Prostate gland (tissue), 2 donors: ENCODE measurements around the gene CREB1. TPM values are rescaled to one million over a fixed set of nuclear protein-coding genes. Genes with fewer than 3 reads are reported as not detected.
A peak's percentile ranks its signal among the peaks of the same experiment; 100 is the strongest.

Source experiments
- DNase-seq: peaks from one replicate; pipeline ENCODE4 v3.0.0-alpha.2; 2019; ENCODE audit warnings: low spot score
- H3K27ac ChIP-seq, 2 donors: fragments of 200-600 bp; sonication (generic); 2 replicates each; pipeline ENCODE4 v1.5.1; 2017 to 2019
- H3K27me3 ChIP-seq: fragments of 200-600 bp; sonication (generic); replicated peaks from 2 replicates; pipeline ENCODE4 v1.5.1; 2019; ENCODE audit not compliant: insufficient read depth
- H3K36me3 ChIP-seq, 2 donors: fragments of 200-600 bp; sonication (generic); 1 replicate in 1 of 2; 2 replicates in 1 of 2; pipeline versions ENCODE4 v1.5.1 to v1.8.1; 2017 to 2019
- H3K4me1 ChIP-seq: fragments of 200-600 bp; sonication (generic); replicated peaks from 2 replicates; pipeline ENCODE4 v1.5.1; 2019
- H3K4me3 ChIP-seq, 2 donors: fragments of 200-600 bp; sonication (generic); 2 replicates each; pipeline ENCODE4 v1.5.1; 2017 to 2019
- H3K9me3 ChIP-seq: fragments of 200-600 bp; sonication (generic); 2 replicates; pipeline ENCODE4 v1.5.1; 2017
- POLR2A ChIP-seq: fragments of 450-650 bp; IDR thresholded peaks from one replicate; pipeline ENCODE4 v1.6.1; 2016; ENCODE audit warnings: antibody characterized with exemption, mild to moderate bottlenecking
- POLR2AphosphoS5 ChIP-seq: sonication (generic); formaldehyde crosslinking; IDR thresholded peaks from one replicate; pipeline ENCODE4 v1.6.1; 2017; ENCODE audit warnings: antibody characterized with exemption
- WGBS: methylation state at CpG from one replicate; pipeline ENCODE4 v1.1.5; 2018; 5-methylcytosine and 5-hydroxymethylcytosine counted together
- intact Hi-C: fragments of 100-400 bp; cut with DNase I; formaldehyde crosslinking; loops from one replicate; pipeline ENCODE4 v1.14.2; 2022
- total RNA-seq, 2 donors: library from RNA; depleted of rRNA; stranded (reverse); fragments of >200 nt; gene quantifications; one replicate each; pipeline ENCODE4 v1.1.0, GENCODE V29; 2016
- TF ChIP-seq, protein P1 (sequence below), 4 experiments: fragments of 200-600 bp in 2 of 4; fragments of 450-650 bp in 2 of 4; sonication (generic) in 2 of 4; IDR thresholded peaks; 1 replicate in 3 of 4; 2 replicates in 1 of 4; pipeline ENCODE4 v1.5.1; 2016 to 2019; ENCODE audit warnings: antibody characterized with exemption in 4 of 4, mild to moderate bottlenecking in 2 of 4, moderate library complexity in 2 of 4

CREB1 gene
- total RNA-seq, 2 donors from 2014 or later, result 44.0 to 47.1 TPM

DNA sequence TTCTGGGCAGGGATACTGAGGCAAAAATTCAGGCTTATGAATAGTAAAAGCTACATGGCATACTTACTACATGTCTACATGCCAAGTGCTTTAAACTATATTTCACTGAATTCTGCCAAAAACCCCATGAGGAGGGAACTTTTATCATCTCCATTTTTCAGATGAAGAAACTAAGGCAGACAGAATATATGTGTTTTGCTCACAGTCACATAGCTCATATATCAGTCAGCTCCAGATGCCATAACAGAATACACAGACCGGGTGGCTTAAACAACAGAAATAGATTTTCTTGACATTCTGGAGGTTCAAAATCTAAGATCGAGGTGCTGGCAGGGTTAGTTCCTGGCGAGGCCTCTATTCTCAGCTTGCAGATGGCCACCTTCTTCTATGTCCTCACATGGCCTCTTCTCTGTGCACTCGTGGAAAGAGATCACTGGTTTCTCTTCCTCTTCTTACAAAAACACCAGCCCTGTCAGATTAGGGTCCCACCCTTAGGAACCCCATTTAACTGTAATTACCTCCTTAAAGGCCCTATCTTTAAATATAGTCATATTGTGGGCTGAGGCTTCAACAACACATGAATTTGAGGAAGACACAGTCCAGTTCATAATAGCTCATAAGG is 27.1 kb upstream of the CREB1 start:
- H3K9me3 ChIP-seq, result no peaks in the 10 kb centered on the region
- H3K36me3 ChIP-seq, result no peaks in the 10 kb centered on the region
- intact Hi-C loops, result no loop called here
- TF ChIP-seq, protein P1, sequence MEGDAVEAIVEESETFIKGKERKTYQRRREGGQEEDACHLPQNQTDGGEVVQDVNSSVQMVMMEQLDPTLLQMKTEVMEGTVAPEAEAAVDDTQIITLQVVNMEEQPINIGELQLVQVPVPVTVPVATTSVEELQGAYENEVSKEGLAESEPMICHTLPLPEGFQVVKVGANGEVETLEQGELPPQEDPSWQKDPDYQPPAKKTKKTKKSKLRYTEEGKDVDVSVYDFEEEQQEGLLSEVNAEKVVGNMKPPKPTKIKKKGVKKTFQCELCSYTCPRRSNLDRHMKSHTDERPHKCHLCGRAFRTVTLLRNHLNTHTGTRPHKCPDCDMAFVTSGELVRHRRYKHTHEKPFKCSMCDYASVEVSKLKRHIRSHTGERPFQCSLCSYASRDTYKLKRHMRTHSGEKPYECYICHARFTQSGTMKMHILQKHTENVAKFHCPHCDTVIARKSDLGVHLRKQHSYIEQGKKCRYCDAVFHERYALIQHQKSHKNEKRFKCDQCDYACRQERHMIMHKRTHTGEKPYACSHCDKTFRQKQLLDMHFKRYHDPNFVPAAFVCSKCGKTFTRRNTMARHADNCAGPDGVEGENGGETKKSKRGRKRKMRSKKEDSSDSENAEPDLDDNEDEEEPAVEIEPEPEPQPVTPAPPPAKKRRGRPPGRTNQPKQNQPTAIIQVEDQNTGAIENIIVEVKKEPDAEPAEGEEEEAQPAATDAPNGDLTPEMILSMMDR (IDR thresholded peaks at IDR 0.05), result no peak
- no peak for TF ChIP-seq POLR2AphosphoS5
- no peak for TF ChIP-seq POLR2A
- no peak for DNase-seq
- H3K27me3 ChIP-seq, result no peaks in the 10 kb centered on the region
- no peak overlapping the region for H3K4me3 ChIP-seq
- WGBS, result 88% methylated on average over 4 of the region's 4 CpGs
- H3K27ac ChIP-seq, result no peak overlapping the region
- no peaks in the 10 kb centered on the region for H3K4me1 ChIP-seq

DNA sequence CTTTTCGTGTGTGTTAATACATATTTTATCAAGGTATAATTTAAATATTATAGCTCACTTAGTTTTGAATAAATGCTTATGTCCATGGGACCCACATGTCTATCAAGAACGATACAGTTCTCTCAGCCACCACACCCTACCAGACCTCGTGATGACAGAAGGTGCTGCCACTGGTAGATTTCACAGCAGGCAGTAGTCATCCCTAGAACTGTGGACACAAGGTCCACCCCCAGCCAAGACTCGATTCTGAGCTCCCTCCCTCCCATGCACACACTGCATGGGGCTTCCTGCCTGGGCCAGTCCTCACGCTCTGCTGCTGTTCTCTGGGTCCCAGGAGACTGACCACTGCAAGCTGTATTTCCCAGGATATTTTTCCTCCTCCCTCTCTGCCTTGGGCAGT is 26.5 kb upstream of the CREB1 start:
- no peak for TF ChIP-seq POLR2A
- no peak for TF ChIP-seq POLR2AphosphoS5
- TF ChIP-seq, protein P1 (IDR thresholded peaks at IDR 0.05), result no peak
- Histone ChIP-seq H3K27ac (no peak overlapping the region), H3K36me3 (no peaks in the 10 kb centered on the region), H3K9me3 (no peaks in the 10 kb centered on the region), H3K4me1 (no peaks in the 10 kb centered on the region), H3K4me3 (no peak overlapping the region), H3K27me3 (no peaks in the 10 kb centered on the region)
- intact Hi-C loops, result no loop called here
- no peak for DNase-seq
- 71% methylated on average over 5 of the region's 5 CpGs for WGBS

DNA sequence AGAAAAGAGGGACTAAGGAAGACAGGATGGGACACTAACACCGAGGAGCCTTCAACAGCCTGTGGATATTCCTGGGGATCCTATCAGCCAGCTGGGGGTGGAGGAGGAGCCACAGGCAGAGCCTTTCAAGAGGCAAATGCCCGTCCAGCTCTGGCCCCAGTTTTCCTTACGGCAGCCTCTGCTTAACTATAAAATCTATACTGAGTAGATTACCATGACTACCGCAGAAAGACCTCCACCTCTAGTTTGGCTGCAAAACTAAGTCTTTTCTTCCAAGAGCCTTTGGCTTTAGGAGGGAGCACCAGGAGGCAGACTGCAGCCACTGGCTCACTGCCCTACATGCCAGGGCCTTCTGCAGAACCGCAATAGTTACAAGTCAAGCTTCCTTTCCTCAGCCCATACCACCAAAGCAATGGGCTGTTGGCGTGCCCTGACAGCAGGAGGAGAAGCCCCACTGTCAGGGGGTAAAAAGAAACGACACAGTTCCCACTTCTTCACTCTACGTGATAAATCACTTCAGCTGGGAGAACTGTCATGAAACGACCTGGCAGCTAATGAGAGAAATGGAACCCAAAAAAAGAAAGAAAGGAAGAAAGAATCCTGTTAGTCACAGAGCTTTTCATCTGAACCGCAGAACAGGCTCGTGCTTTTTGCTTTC is 25.1 kb upstream of the CREB1 start:
- 12% methylated on average over 11 of the region's 11 CpGs for WGBS
- no peaks in the 10 kb centered on the region for H3K36me3 ChIP-seq
- no peak overlapping the region for H3K4me3 ChIP-seq
- no peaks in the 10 kb centered on the region for H3K9me3 ChIP-seq
- H3K27me3 ChIP-seq, result no peaks in the 10 kb centered on the region
- TF ChIP-seq POLR2AphosphoS5 (no peak), POLR2A (no peak)
- TF ChIP-seq, protein P1 (IDR thresholded peaks at IDR 0.05), result no peak
- peak; percentile 13 for DNase-seq
- H3K4me1 ChIP-seq, result no peaks in the 10 kb centered on the region
- intact Hi-C loops, result no loop called here
- peak overlapping the region in 1 of 2 donors; percentile 10 for H3K27ac ChIP-seq

GRCh38 chr2:207505171-207505570 is 24.6 kb upstream of the CREB1 start:
- intact Hi-C loops, result no loop called here
- no peaks in the 10 kb centered on the region for H3K4me1 ChIP-seq
- H3K27ac ChIP-seq, result peak overlapping the region in 1 of 2 donors; percentile 10
- WGBS, result 33% methylated on average over 3 of the region's 3 CpGs
- TF ChIP-seq, protein P1 (IDR thresholded peaks at IDR 0.05), result no peak
- TF ChIP-seq POLR2AphosphoS5 (no peak), POLR2A (no peak)
- no peak overlapping the region for H3K4me3 ChIP-seq
- no peaks in the 10 kb centered on the region for H3K27me3 ChIP-seq
- H3K36me3 ChIP-seq, result no peaks in the 10 kb centered on the region
- no peaks in the 10 kb centered on the region for H3K9me3 ChIP-seq
- DNase-seq, result no peak

DNA sequence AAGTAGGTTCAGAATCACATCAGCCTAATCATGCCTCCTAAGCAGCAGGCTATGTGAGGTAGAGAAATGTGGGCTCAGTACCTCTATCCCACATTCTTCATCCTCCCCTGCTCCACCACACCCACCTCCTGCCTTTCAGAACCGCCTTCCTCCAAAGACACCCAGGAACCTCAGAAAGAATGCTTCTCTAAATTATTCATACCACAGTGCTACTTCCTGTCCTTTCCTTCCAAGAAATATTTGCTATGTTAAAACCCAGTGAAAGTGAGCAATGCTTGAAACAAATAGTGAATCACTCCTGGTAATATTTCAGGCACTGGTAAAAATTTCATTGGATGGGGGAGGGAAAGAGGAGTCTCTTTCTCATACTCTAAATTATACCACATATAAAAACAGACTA is 24.0 kb upstream of the CREB1 start:
- no peaks in the 10 kb centered on the region for H3K27me3 ChIP-seq
- H3K36me3 ChIP-seq, result no peaks in the 10 kb centered on the region
- no peaks in the 10 kb centered on the region for H3K9me3 ChIP-seq
- H3K4me1 ChIP-seq, result no peaks in the 10 kb centered on the region
- H3K27ac ChIP-seq, result no peak overlapping the region
- no peak overlapping the region for H3K4me3 ChIP-seq
- 10% methylated on average over 1 of the region's 1 CpG for WGBS
- no peak for TF ChIP-seq POLR2A
- TF ChIP-seq POLR2AphosphoS5, result peak; percentile 45
- intact Hi-C loops, result no loop called here
- no peak for DNase-seq
